AG04449 (cell line): ENCODE results near the gene CRK.
A peak's percentile ranks its signal among the peaks of the same experiment; 100 is the strongest.

ENCODE experiments used
- CTCF ChIA-PET: fragments of 350-600 bp; formaldehyde crosslinking; extraction: SDS; loops from one replicate; lab custom pipeline; 2021; ENCODE audit warnings: antibody characterized with exemption; lab: Yijun Ruan, JAX
- POLR2A ChIA-PET: fragments of 400-600, 350-600 bp; formaldehyde crosslinking; extraction: SDS; loops from one replicate; lab custom pipeline; 2020; ENCODE audit warnings: antibody characterized with exemption, inconsistent platforms; lab: Yijun Ruan, JAX
- DNase-seq: peaks from one replicate; pipeline ENCODE4 v3.0.0-alpha.2; 2010; ENCODE audit warnings: low read depth, low spot score
- H3K4me3 ChIP-seq: 2 replicates; pipeline ENCODE4 v1.5.1; 2011; ENCODE audit warnings: low read depth, mild to moderate bottlenecking, control low read depth, low read length
- TF ChIP-seq, protein P1 (sequence below): IDR thresholded peaks from one replicate; pipeline ENCODE4 v1.5.1; 2011; ENCODE audit warnings: mild to moderate bottlenecking, moderate library complexity, low read length, control low read depth, inconsistent platforms; ENCODE audit not compliant: insufficient read depth; ENCODE audit errors: missing control alignments

CRK gene

DNA sequence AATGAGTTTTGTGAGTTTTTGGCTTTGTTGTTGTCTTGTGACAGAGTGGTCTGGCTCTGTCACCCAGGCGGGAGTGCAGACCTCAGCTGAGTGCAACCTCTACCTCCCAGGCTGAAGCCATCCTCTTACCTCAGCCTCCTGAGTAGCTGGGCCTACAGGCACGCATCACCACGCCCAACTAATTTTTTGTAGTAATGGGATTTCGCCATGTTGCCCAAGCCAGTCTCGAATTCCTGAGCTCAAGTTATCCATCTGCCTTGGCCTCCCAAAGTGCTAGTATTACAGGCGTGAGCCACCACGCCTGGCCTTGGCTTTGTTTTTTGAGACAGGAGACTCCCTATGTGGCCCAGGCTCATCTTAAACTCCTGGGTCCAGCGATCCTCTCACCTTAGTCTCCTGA, 15.1 kb downstream of the CRK start:
- TF ChIP-seq, protein P1, sequence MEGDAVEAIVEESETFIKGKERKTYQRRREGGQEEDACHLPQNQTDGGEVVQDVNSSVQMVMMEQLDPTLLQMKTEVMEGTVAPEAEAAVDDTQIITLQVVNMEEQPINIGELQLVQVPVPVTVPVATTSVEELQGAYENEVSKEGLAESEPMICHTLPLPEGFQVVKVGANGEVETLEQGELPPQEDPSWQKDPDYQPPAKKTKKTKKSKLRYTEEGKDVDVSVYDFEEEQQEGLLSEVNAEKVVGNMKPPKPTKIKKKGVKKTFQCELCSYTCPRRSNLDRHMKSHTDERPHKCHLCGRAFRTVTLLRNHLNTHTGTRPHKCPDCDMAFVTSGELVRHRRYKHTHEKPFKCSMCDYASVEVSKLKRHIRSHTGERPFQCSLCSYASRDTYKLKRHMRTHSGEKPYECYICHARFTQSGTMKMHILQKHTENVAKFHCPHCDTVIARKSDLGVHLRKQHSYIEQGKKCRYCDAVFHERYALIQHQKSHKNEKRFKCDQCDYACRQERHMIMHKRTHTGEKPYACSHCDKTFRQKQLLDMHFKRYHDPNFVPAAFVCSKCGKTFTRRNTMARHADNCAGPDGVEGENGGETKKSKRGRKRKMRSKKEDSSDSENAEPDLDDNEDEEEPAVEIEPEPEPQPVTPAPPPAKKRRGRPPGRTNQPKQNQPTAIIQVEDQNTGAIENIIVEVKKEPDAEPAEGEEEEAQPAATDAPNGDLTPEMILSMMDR, result no peak
- no peak for DNase-seq
- no peak overlapping the region for H3K4me3 ChIP-seq
- ChIA-PET CTCF (interaction anchor here (1.5 kb wide), 1 partner anchor 9 kb away, joined by 4 read pairs; no protein-coding TSS in a partner anchor), POLR2A (interaction anchor here (0.6 kb wide), 1 partner anchor 19 kb away, joined by 3 read pairs; no protein-coding TSS in a partner anchor)

DNA sequence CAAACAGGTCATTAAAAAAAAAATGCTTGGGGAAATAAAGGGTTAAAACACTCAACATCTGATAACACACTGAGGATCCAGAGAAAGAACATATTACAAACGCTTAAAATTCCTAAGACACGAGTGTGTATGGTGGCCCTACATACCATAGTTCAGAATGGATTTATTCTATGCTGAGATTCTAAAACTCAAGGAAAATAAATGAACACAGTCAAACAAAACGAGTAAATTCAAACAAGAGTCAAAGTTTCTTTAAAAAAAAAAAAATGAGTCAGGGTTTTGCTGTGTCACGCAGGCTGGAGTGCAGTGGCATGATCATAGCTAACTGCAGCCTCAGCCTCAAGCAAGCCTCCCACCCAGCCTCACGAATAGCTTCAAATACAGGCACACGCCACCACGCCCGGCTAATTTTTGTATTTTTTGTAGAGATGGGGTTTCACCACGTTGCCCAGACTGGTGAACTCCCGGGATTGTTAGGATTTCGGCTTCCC, 17.4 kb downstream of the CRK start:
- CTCF ChIA-PET, result interaction anchor here (0.8 to 1.7 kb wide), 4 partner anchors 9 to 74 kb away, joined by 3 to 10 read pairs (median 4); no protein-coding TSS in a partner anchor
- H3K4me3 ChIP-seq, result no peak overlapping the region
- POLR2A ChIA-PET, result interaction anchor here (0.6 to 1.2 kb wide), 5 partner anchors 10 to 145 kb away, joined by 3 to 6 read pairs (median 3); partner anchors contain the start of gene MYO1C
- peak; percentile 70 for DNase-seq
- TF ChIP-seq, protein P1, result no peak

DNA sequence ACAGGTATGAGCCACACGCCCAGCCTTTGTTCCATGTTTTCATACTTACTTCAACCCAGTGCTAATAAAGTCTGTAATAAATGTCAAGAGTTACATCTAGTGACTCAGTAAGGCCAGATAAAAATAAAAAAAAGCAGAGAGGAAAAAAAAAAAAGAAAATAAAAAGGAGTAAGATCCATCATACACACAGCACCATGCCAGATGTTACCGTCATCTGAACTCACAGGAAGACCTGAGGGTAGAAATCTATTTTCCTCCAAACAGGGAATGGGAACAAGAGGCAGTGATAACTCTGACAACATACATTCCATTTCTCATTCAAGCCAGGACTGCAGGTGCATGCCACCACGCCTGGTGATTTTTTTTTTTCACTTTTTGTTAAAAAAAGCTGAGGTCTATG, 20.7 kb downstream of the CRK start:
- ChIA-PET POLR2A (no interaction called here), CTCF (interaction anchor here (1.4 kb wide), 1 partner anchor 70 kb away, joined by 7 read pairs; no protein-coding TSS in a partner anchor)
- no peak overlapping the region for H3K4me3 ChIP-seq

DNA sequence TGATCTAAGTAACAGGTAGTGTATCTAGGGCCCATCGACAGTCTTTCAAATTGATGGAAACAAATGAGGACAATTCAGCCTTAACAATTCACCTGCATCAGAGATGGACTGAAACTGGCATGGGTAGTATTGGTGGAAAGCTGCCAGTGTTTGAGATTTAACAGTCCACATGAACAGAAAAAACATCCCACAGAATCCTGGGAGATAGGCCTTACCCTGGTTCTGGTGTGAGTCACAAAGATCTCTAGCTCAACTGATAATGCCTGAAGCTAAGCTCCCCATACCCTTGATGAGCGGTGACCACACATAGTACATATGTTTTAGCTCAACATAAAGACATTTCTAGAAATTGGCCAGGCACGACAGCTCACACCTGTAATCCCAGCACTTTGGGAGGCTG, 21.9 kb downstream of the CRK start:
- no peak for DNase-seq
- TF ChIP-seq, protein P1, result no peak
- CTCF ChIA-PET, result interaction anchor here (1.4 kb wide), 1 partner anchor 68 kb away, joined by 7 read pairs; no protein-coding TSS in a partner anchor
- POLR2A ChIA-PET, result no interaction called here
- H3K4me3 ChIP-seq, result no peak overlapping the region

More for the DNA sequence above, 20.7 kb downstream of the CRK start:
- TF ChIP-seq, protein P1, result no peak
- DNase-seq, result no peak

DNA sequence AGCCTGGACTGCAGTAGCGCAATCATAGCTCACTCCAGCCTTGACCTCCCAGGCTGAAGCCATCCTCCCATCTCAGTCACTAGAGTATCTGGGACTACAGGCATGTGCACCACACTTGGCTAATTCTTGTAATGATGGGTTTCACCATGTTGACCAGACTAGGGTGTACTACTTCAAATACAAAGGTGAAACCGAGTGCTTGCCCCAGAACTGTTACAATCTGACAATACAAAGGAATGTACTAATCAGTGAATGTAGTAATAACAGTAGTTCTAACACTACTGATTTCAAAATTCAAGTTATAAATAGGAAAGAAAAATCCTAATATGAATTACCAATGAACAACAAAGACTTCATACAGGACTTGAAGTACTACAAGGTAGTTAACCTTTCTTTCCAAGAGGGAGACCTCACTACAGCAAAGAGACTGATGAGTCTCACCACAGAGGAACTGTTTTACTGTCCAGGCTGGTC, 24.4 kb downstream of the CRK start:
- ChIA-PET CTCF (interaction anchor here (0.7 kb wide), 1 partner anchor 64 kb away, joined by 3 read pairs; no protein-coding TSS in a partner anchor), POLR2A (no interaction called here)
- DNase-seq, result no peak

More for the DNA sequence above, 24.4 kb downstream of the CRK start:
- TF ChIP-seq, protein P1, result no peak
- no peak overlapping the region for H3K4me3 ChIP-seq
